Occipital lobe (tissue), 2 donors: ENCODE measurements around the gene SCIMP. TPM values are rescaled to one million over a fixed set of nuclear protein-coding genes. Genes with fewer than 3 reads are reported as not detected.
A peak's percentile ranks its signal among the peaks of the same experiment; 100 is the strongest.
"Not testable (repeated sequence)": the region's sequence is repeated elsewhere in the genome, so short reads cannot be mapped to it uniquely, and the experiment has no call there.

Experiments used
- DNase-seq: peaks from one replicate; lab custom pipeline; 2025; lab: John Stamatoyannopoulos, UW
- total RNA-seq: library from RNA; depleted of rRNA; stranded (reverse); fragments of >200 nt; gene quantifications from one replicate; pipeline ENCODE4 v1.2.3, GENCODE V29; 2014

Gene SCIMP
- total RNA-seq, 1 donor from 2014 or later = 0.16 TPM

DNA sequence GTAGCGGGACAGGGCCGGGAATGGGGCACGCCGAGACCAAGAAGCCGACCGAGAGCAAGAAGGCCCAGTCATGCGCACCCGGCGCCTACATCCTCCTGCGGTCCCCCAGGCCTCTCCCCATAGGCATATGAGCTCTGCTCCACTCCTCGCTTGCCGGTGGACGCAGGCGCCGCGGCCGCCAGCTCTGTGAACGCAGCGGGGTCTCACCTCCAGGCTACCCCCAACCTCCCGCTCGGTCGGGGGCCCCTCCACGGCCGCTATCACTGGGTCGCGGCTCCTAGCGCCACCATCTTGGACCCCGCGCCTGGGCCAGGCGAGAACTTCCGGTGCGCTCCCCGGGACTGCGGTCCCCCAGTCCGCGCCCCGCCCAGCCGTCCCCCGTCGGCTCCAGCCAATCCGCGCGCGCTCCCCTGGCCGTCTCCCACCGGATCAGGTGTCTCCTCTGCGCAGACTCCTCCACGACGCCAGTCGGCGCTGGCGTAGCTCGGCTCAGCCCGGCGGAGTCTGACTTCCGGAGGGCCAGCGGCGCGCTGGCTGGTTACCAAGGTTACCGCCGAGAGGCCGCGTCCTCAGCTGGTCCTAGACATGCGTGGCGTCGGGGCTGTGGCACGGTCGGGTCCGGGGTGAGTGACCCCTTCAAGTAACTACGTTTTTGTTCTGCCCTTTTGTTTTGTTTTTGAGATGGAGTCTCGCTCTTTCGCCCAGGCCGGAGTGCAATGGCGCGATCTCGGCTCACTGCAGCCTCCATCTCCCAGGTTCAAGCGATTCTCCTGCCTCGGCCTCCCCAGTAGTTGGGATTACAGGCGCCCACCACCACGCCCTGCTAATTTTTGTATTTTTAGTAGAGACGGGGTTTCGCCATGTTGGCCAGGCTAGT, 42.9 kb downstream of the SCIMP start, which contains the start of gene ZNF594:
Gene ZNF594, minus strand, starts transcription at position 328 of the 877 bp plus-strand sequence. CDS start 7,612 bp downstream, outside the sequence.
- peak; percentile 90 for DNase-seq

DNA sequence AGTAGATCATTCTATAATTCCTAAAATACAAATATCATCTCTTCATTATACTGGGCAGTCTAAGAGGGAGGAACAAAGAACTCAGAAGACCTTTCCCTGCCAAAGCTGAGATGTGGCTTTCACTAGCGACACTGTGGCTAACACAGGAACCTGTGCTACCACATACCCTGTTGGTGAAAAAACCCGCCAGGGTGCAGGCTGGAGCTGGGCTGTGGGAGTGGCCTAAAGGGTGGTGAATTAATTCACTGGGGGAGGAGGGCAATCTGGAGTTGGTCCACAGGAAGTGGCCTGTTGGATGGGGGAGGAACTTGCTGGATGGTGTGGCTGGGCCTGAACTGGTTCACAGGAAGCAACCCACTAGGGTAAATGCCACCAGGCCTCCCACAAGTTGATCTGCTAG, 50.4 kb downstream of the SCIMP start:
- DNase-seq = no peak

DNA sequence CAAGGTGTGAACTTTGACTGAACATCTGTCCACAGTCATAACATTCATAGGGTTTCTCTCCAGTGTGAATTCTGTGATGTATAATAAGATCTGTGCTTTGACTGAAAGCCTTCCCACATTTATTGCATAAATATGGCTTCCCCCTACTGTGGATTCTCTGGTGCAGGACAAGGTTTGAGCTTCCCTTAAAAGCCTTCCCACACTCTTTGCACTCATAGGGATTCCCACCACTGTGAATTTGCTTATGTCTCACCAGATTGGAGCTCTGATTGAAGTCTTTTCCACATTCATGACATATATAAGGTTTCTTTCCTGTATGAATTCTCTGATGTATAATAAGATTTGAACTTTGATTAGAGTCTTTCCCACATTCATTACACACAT, 51.3 kb downstream of the SCIMP start:
- DNase-seq = no peak

DNA sequence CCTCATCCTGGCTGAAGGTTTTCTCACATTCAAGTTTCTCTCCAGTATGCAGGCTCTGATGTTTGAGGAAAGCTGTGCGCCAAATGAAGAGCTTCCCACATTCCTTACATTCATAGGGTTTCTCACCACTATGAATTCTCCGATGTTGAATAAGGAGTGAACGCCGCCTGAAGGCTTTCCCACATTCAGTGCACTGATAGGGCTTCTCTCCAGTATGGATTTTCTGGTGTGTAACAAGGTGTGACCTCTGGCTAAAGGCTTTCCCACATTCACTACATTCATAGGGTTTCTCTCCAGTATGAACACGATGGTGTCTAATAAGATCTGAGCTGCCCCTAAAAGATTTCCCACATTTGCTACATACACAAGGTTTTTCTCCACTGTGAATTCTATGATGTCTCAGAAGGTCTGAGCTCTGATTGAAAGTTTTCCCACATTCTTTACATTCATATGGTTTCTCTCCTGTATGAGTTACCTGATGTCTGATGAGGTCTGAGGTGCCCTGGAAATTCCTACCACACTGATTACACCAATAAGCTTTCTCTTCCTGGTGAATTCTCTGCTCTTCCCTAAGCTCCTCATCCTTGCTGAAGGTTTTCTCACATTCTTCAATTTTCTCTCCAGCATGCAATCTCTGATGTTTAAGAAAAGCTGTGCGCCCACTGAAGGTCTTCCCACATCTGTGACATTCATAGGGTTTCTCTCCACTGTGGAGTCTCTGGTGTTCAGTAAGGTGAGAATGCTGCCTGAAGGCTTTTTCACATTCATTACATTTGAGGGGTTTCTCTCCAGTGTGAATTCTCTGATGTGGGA, 51.9 kb downstream of the SCIMP start:
- no peak for DNase-seq

DNA sequence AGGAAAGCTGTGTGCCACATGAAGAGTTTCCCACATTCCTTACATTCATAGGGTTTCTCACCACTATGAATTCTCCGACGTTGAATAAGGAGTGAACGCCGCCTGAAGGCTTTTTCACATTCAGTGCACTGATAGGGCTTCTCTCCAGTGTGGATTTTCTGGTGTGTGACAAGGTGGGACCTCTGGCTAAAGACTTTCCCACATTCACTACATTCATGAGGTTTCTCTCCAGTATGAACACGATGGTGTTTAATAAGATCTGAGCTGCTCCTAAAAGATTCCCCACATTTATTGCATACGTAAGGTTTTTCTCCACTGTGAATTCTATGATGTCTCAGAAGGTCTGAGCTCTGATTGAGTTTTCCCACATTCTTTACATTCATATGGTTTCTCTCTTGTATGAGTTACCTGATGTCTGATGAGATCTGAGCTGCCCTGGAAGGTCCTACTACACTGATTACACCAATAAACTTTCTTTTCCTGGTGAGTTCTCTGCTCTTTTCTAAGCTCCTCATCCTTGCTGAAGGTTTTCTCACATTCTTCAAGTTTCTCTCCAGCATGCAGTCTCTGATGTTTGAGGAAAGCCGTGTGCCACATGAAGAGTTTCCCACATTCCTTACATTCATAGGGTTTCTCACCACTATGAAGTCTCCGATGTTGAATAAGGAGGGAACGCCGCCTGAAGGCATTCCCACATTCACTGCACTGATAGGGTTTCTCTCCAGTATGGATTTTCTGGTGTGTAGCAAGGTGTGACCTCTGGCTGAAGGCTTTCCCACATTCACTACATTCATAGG, 53.0 kb downstream of the SCIMP start:
- DNase-seq = no peak

DNA sequence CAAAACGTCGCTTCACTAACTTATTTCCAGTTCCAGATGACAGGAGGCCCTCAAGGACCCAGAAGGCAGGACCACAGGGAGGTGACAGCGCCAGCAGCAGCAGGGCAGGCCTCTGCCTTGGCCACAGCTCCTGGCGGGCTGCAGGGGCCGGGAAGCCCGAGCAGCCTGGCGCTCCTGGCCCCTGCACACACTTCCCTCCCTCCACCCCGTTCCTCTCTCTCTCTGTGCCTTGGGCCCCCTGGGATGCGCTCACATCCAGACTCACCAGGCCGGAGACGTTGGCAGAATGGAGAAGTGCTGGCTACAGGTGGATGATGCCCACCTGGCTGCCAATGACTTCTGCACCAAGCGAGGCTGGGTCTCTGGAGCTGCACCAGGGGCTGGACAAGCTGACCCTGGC, 55.7 kb downstream of the SCIMP start:
- no peak for DNase-seq

DNA sequence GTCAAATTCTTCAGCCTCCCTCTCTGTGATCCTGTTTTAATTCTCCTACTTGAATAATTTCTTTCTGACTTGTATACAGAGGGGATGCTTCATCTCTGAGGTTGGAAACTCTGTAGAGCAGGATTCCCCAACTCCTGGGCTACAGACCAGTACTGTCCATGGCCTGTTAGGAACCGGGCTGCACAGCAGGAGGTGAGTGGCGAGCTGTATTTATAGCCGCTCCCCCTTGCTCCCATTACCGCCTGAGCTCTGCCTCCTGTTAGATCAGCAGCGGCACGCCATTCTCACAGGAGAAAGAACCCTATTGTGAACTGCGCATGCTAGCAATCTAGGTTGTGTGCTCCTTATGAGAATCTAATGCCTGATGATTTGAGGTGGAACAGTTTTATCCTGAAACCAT, 59.6 kb downstream of the SCIMP start:
- not testable (repeated sequence) for DNase-seq

DNA sequence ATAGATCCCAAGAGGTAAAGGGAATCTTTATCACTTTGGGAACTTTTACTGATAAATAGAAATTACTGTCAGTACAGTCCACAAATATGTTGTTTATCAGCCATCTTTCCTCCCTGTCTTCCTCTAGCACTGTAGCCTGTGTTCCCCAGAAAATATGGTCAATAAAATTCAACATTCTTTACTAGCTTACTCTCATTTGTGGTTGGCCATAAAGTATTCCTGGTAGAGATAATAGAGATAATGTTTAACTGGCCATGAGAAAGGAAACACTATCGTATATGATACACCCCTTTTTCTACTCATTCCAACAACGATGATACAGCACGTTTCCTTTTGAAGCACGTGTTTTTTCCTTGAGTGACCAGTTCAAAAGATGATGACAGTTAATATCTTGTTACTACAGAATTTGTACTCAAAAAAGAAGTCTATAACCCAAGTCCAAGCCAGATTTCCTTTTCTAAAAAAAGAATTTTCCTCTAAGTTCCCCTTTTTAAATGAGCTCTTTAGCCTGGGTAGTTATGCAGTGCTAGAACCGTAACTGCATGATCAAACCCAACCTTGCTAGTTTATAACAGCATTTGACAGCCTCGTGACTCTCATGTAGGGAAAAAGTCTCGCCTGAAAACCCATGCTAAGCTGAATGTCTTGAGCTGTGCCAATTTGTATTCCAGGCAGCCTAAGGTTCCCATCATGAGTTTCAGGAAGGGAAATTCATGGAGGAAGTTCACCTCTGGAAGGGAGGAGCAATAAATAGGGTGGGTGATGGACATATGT, 68.7 kb downstream of the SCIMP start:
- DNase-seq = not testable (repeated sequence)

DNA sequence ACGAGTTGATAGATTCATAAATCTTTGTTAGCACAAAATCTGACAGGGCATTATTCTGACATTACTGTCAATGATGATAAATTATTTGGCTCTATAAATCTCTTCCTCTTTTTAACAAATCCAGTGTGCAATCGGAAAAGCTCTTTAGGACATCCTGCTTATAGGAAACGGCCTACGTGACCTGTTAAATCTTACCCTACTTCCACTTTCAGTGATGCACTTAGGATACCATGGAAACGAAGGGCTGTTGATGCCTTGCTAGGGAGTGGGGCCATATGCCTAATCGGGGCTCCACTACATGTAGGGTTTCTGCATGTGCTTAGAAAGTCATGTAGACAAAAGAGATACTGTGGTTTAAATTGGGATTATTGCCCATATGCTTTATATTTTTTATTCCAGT, 70.2 kb downstream of the SCIMP start:
- DNase-seq = no peak

DNA sequence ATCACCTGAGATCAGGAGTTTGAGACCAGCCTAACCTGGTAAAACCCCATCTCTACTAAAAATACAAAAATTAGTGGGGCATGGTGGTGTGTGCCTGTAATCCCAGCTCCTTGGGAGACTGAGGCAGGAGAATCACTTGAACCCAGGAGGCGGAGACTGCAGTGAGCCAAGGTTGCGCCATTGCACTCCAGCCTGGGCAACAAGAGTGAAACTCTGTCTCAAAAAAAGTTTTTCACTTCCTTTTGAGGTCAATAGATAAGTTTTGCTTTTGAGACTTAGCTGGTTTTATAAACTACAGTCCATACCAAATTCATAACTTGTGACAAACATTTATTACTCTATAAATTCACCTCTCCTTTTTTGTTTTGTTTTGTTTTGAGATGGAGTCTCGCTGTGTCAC, 72.9 kb downstream of the SCIMP start:
- DNase-seq = not testable (repeated sequence)

DNA sequence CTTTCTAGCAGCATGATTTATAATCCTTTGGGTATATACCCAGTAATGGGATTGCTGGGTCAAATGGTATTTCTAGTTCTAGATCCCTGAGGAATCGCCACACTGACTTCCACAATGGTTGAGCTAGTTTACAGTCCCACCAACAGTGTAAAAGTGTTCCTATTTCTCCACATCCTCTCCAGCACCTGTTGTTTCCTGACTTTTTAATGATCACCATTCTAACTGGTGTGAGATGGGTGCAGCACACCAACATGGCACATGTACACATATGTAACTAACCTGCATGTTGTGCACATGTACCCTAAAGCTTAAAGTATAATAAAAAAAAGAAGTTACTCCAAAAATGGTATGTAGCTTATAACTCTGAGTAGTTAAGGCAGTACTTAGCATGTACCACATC, 74.0 kb downstream of the SCIMP start:
- not testable (repeated sequence) for DNase-seq

Other genes with a start within 250 kb of the SCIMP start
- 5.1 TPM for gene CAMTA2, start 247.2 kb downstream of the SCIMP start, total RNA-seq
- gene INCA1, start 237.3 kb downstream of the SCIMP start, total RNA-seq = 0.31 TPM
- gene KIF1C, start 236.9 kb downstream of the SCIMP start, total RNA-seq = 12.5 TPM
- gene SLC52A1, start 199.4 kb downstream of the SCIMP start, total RNA-seq = not detected
- gene ZFP3, start 156.4 kb downstream of the SCIMP start, total RNA-seq = 9.8 TPM
- gene ZNF232, start 123.0 kb downstream of the SCIMP start, total RNA-seq = 14.3 TPM
- 0.16 TPM for gene USP6, start 118.8 kb downstream of the SCIMP start, total RNA-seq
- gene ZNF594, start 43.0 kb downstream of the SCIMP start, total RNA-seq = 39.0 TPM
- gene RABEP1, start 47.4 kb upstream of the SCIMP start, total RNA-seq = 94.5 TPM
- gene NUP88, start 184.8 kb upstream of the SCIMP start, total RNA-seq = 73.5 TPM
- 84.5 TPM for gene RPAIN, start 185.3 kb upstream of the SCIMP start, total RNA-seq
- gene C1QBP, start 204.3 kb upstream of the SCIMP start, total RNA-seq = 123 TPM
- 14.5 TPM for gene DHX33, start 234.1 kb upstream of the SCIMP start, total RNA-seq